ENCODE data around the gene KNTC1.
"Not testable (repeated sequence)": the region's sequence is repeated elsewhere in the genome, so short reads cannot be mapped to it uniquely, and the experiment has no call there.

KNTC1 gene

DNA sequence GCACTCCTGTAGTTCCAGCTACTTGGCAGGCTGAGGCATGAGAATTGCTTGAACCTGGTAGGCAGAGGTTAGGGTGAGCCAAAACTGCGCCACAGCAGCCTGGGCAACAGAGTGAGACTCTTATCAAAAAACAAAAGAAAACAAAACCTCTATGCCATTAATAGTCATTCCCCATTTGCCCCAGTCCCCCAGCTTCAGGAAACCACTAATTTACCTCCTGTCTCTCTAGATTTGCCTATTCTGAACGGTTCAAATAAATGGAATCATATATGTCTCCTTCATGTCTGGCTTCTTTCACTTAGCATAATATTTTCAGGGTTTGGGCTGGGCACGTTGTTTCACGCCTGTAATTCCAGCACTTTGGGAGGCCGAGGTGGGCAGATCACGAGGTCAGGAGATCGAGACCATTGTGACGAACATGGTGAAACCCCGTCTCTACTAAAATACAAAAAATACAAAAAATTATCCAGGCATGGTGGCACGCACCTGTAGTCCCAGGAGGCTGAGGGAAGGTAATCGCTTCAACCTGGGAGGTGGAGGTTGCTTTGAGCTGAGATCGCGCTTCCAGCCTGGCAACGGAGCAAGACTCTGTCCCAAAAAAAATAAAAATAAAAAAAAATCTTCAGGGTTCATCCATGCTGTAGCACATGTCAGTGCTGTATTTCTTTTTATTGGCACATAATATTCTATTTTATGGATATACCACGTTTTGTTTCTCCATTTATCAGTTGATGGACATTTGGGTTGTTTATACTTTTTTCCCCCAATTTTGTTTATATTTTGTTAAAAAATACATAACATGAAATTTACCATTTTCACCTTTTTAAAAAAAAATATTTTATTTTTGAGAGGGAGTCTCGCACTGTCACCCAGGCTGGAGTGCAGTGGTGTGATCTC lies 31.9 kb downstream of the KNTC1 start:
- DNase-seq (ENCODE audit: low read depth in 2 of 2): no peak

DNA sequence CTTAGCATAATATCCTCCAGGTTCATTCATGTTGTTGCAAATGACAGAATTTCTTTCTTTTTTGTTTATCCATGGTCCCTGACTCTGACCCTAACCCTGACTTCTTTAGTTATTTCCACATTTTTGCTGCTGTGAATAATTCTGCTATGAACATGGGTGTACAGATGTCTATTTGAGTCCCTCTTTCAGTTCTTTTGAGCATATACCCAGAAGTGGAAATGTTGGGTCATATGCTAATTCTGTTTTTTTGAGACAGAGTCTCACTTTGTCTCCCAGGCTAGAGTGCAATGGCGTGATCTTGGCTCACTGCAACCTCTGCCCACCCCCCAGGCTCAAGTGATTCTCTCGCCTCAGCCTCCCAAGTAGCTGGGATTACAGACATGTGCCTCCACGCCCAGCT lies 33.1 kb downstream of the KNTC1 start:
- DNase-seq (ENCODE audit: low read depth in 2 of 2): no peak

GRCh38 chr12:122563361-122563760 lies 36.3 kb downstream of the KNTC1 start:
- no peak for DNase-seq (ENCODE audit: low read depth in 2 of 2)

- DNase-seq (ENCODE audit: low read depth in 2 of 2): not testable (repeated sequence)
Observed at GRCh38 chr12:122566816-122567215, 39.8 kb downstream of the KNTC1 start.

- no peak for DNase-seq (ENCODE audit: low read depth in 2 of 2)
Observed at GRCh38 chr12:122569288-122569687, 42.2 kb downstream of the KNTC1 start.

- not testable (repeated sequence) for DNase-seq (ENCODE audit: low read depth in 2 of 2)
Observed at GRCh38 chr12:122570006-122570405, 43.0 kb downstream of the KNTC1 start.

GRCh38 chr12:122571821-122572220 lies 44.8 kb downstream of the KNTC1 start:
- DNase-seq (ENCODE audit: low read depth in 2 of 2): no peak

DNA sequence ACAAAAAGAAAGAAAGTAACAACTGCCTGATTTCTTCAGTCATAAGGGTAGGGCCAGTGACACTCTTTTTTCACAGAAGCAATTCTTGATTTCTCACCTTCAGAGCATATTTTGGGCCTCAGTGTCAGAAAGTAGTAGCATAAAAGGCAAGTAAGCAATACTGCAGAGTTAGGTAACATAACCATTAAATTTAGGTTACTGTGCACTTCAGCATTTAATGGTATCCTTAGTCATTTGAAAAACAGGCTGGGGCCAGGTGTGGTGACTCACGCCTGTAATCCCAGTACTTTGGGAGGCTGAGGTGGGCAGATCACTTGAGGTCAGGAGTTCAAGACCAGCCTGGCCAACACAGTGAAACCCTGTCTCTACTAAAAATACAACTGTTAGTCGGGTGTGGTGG lies 56.2 kb downstream of the KNTC1 start:
- DNase-seq (ENCODE audit: low read depth in 2 of 2): not testable (repeated sequence)

DNA sequence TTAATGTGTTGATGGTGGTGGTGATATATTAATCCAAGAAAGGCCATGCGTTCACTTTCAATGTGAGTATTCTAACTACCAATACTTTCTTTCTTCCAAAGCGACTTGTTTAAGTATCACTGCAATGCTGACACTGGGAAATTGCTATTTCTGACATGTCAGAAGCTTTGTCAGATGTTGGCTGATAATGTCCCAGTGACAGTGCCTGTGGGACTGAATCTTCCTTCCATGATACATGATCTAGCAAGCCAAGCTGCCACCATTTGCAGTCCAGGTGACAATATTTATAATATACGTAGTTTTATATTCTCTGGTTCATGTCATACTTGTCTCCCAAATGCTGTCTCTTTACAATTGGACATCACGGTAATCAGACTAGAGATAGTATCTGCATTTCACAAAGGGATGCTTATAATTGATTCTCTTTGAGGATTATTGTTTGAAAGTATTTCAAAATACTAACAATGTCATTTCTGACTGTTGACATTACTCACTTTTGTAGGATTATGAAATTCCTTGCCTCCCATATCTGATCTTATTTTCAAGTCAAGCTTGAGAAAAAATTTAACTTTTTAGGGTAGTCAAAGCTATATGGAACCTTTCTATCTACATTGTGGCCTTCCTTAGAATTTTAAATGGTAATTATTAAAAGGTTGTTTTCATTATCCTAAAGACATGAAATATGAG lies 57.3 kb downstream of the KNTC1 start:
- no peak for DNase-seq (ENCODE audit: low read depth in 2 of 2)

GRCh38 chr12:122590990-122591389 lies 63.9 kb downstream of the KNTC1 start:
- no peak for DNase-seq (ENCODE audit: low read depth in 2 of 2)

DNA sequence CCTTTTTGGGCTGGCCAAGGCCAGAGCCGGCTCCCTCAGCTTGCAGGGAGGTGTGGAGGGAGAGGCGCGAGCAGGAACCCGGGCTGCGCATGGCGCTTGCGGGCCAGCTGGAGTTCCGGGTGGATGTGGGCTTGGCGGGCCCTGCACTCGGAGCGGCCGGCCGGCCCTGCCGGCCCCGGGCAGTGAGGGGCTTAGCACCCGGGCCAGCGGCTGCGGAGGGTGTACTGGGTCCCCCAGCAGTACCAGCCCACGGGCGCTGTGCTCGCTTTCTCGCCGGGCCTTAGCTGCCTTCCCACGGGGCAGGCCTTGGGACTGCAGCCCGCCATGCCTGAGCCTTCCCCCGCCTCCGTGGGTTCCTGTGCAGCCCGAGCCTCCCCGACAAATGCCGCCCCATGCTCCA lies 64.9 kb downstream of the KNTC1 start:
- DNase-seq (ENCODE audit: low read depth in 2 of 2): not testable (repeated sequence)

GRCh38 chr12:122592543-122592942 lies 65.5 kb downstream of the KNTC1 start:
- not testable (repeated sequence) for DNase-seq (ENCODE audit: low read depth in 2 of 2)

DNA sequence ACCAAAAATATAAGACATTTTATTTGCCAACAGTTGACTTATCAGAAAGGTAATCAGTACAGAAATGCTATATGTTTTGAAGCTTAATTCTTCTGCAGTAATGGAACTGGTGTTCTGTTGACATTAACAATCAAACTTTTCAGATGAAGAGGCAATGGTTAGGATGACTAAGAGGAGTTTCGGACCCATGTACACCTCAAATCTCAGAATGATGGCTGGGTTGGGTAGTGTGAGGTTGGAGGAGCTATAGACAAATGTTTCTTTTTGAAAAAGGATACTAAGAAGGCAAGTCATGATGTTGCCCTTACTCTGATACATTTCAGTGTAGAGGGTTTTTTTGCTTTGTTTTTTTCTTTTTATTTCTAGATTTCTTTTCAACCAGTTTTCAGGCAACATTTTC lies 66.9 kb downstream of the KNTC1 start:
- DNase-seq (ENCODE audit: low read depth in 2 of 2): no peak

DNA sequence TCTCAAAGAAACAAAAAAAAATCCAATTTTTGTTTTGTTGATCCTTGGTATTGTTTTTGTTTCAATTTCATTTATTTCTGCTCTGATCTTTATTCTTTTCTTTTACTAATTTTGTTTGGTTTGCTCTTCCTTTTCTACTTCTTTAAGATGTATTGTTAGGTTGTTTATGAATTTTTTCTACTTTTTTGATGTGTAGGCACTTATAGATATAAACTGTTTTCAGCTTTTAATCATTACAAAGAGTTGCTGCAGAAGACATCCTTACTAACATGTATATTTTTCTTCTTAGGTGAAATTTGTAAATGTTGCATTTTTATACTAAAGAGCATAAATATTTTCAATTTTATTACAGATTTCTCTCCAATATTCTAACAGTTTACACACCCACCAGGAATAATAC lies 69.8 kb downstream of the KNTC1 start:
- DNase-seq (ENCODE audit: low read depth in 2 of 2): no peak

GRCh38 chr12:122602456-122602855 lies 75.4 kb downstream of the KNTC1 start:
- no peak for DNase-seq (ENCODE audit: low read depth in 2 of 2)

- no peak for DNase-seq (ENCODE audit: low read depth in 2 of 2)
Observed at GRCh38 chr12:122604993-122605392, 77.9 kb downstream of the KNTC1 start.

GRCh38 chr12:122609732-122610131 lies 82.7 kb downstream of the KNTC1 start:
- no peak for DNase-seq (ENCODE audit: low read depth in 2 of 2)

- no peak for DNase-seq (ENCODE audit: low read depth in 2 of 2)
Observed at GRCh38 chr12:122610207-122610606, 83.2 kb downstream of the KNTC1 start.

GRCh38 chr12:122610911-122611310 lies 83.9 kb downstream of the KNTC1 start:
- DNase-seq (ENCODE audit: low read depth in 2 of 2): no peak

GRCh38 chr12:122614839-122615238 lies 87.8 kb downstream of the KNTC1 start:
- no peak for DNase-seq (ENCODE audit: low read depth in 2 of 2)

GRCh38 chr12:122615780-122616179 lies 88.7 kb downstream of the KNTC1 start:
- no peak for DNase-seq (ENCODE audit: low read depth in 2 of 2)

- no peak for DNase-seq (ENCODE audit: low read depth in 2 of 2)
Observed at GRCh38 chr12:122635471-122635870, 108.4 kb downstream of the KNTC1 start.

DNA sequence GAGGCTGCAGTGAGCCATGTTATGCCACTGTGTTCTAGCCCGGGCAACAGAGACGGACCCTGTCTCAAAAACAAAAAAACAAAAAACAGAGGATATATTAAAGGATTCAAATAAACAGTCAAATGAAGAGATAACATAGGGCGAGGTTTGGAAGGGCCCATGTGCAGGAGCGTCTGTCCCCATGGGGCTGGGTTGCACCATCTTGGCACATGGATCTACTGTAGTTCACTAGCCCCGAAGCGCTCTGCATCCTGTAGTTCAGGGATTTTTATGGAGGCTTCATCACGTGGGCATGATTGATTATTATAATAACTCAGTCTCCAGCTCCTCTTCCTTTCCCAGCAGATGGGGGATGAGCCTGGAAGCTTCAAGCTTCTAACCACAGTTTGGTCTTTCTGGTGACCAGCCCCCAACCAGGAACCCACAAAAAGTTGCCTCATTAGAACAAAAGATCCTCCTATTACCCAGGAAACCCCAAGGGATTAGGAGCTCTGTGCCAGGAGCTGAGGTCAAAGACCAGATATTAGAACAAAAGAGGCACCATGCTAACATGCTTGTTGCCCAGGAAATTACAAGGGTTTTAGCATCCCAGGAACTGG lies 116.3 kb downstream of the KNTC1 start:
- DNase-seq (ENCODE audit: low read depth in 2 of 2): no peak

Data from activated CD4-positive, alpha-beta T cell treated with anti-CD3 and anti-CD28 coated beads for 24 hours (primary cell).